T-helper 22 cell (primary cell): ENCODE data around the gene REV3L.

Experiments
- DNase-seq: peaks from one replicate; pipeline ENCODE4 v3.0.0-alpha.2; 2020; ENCODE audit warnings: low read depth

The REV3L gene

GRCh38 chr6:111469543-111469942 is 13.5 kb downstream of the REV3L start:
- no peak for DNase-seq

GRCh38 chr6:111468329-111469012 is 14.5 kb downstream of the REV3L start:
- no peak for DNase-seq

- no peak for DNase-seq
Observed at GRCh38 chr6:111464184-111464583, 18.8 kb downstream of the REV3L start.

GRCh38 chr6:111462770-111463391 is 20.1 kb downstream of the REV3L start:
- no peak for DNase-seq

GRCh38 chr6:111461860-111462259 is 21.2 kb downstream of the REV3L start:
- DNase-seq, result no peak

GRCh38 chr6:111458670-111459232 is 24.3 kb downstream of the REV3L start:
- no peak for DNase-seq

GRCh38 chr6:111456208-111456607 is 26.8 kb downstream of the REV3L start:
- no peak for DNase-seq

GRCh38 chr6:111450636-111451035 is 32.4 kb downstream of the REV3L start:
- no peak for DNase-seq

GRCh38 chr6:111450087-111450486 is 32.9 kb downstream of the REV3L start:
- DNase-seq, result no peak

- DNase-seq, result no peak
Observed at GRCh38 chr6:111449129-111449528, 33.9 kb downstream of the REV3L start.

GRCh38 chr6:111447051-111447450 is 36.0 kb downstream of the REV3L start:
- DNase-seq, result no peak

GRCh38 chr6:111445861-111446267 is 37.2 kb downstream of the REV3L start:
- DNase-seq, result no peak

- DNase-seq, result no peak
Observed at GRCh38 chr6:111444794-111445193, 38.2 kb downstream of the REV3L start.

GRCh38 chr6:111441678-111442243 is 41.3 kb downstream of the REV3L start:
- DNase-seq, result no peak

- no peak for DNase-seq
Observed at GRCh38 chr6:111439171-111439570, 43.8 kb downstream of the REV3L start.

GRCh38 chr6:111437573-111437972 is 45.4 kb downstream of the REV3L start:
- no peak for DNase-seq

- DNase-seq, result no peak
Observed at GRCh38 chr6:111432511-111432910, 50.5 kb downstream of the REV3L start.

GRCh38 chr6:111430605-111431376 is 52.2 kb downstream of the REV3L start:
- no peak for DNase-seq

- DNase-seq, result no peak
Observed at GRCh38 chr6:111429571-111429970, 53.4 kb downstream of the REV3L start.

- no peak for DNase-seq
Observed at GRCh38 chr6:111428811-111429210, 54.2 kb downstream of the REV3L start.

- no peak for DNase-seq
Observed at GRCh38 chr6:111427341-111428116, 55.5 kb downstream of the REV3L start.
